IMR-90 (cell line): Measurements from ENCODE around the gene KRTAP13-3. TPM values are rescaled to one million over a fixed set of nuclear protein-coding genes. Genes with fewer than 3 reads are reported as not detected.
A peak's percentile ranks its signal among the peaks of the same experiment; 100 is the strongest.

Experiments
- ATAC-seq: fragments of 200-7000 bp; cut with Tn5 transposase; 2 replicates; pipeline ENCODE4 v1.9.1; 2020; ENCODE audit warnings: low read depth, mild to moderate bottlenecking, moderate library complexity
- BruUV-seq: library from RNA; stranded (reverse); fragments of 400-500 nt; replicated peaks from 2 replicates; lab custom pipeline; 2021; lab: Mats Ljungman, UMichigan
- CTCF ChIA-PET: fragments of 300-600 bp; formaldehyde crosslinking; extraction: SDS; loops from one replicate; lab custom pipeline; 2021; ENCODE audit warnings: antibody characterized with exemption; lab: Yijun Ruan, JAX
- POLR2A ChIA-PET: fragments of 300-600 bp; sonication (Branson Sonifier 250); formaldehyde crosslinking; loops from one replicate; lab custom pipeline; 2022; ENCODE audit warnings: antibody characterized with exemption; ENCODE audit not compliant: unreplicated experiment; lab: Charles Lee
- DNase-seq: peaks from one replicate; pipeline ENCODE4 v3.0.0; 2013
- H2AFZ ChIP-seq: replicated peaks from 2 replicates; pipeline ENCODE3; 2013; ENCODE audit warnings: low read length, mild to moderate bottlenecking; ENCODE audit not compliant: poor library complexity
- H2AK5ac ChIP-seq: 2 replicates; pipeline ENCODE4 v1.6.1; 2013; ENCODE audit warnings: low read depth, low read length, inconsistent platforms
- H2AK9ac ChIP-seq: replicated peaks from 2 replicates; pipeline ENCODE3; 2013; ENCODE audit warnings: mild to moderate bottlenecking, low read depth, low read length, moderate library complexity; ENCODE audit not compliant: poor library complexity
- H2BK120ac ChIP-seq: 2 replicates; pipeline ENCODE4 v1.6.1; 2013; ENCODE audit warnings: low read depth, low read length, inconsistent platforms
- H2BK15ac ChIP-seq: 3 replicates; pipeline ENCODE4 v1.6.1; 2013; ENCODE audit warnings: low read depth, low read length, inconsistent platforms
- H2BK20ac ChIP-seq: 2 replicates; pipeline ENCODE4 v1.6.1; 2013; ENCODE audit warnings: low read depth, mild to moderate bottlenecking, inconsistent platforms, low read length, moderate library complexity
- H2BK5ac ChIP-seq: 2 replicates; pipeline ENCODE4 v1.6.1; 2013; ENCODE audit warnings: mild to moderate bottlenecking, low read depth, low read length, inconsistent platforms; ENCODE audit not compliant: poor library complexity, severe bottlenecking
- H3K14ac ChIP-seq: replicated peaks from 2 replicates; pipeline ENCODE4 v1.6.1; 2013; ENCODE audit warnings: low read depth, low read length, inconsistent platforms
- H3K18ac ChIP-seq: 2 replicates; pipeline ENCODE4 v1.6.1; 2013; ENCODE audit warnings: low read depth, low read length, control low read depth
- H3K23ac ChIP-seq: 2 replicates; pipeline ENCODE4 v1.6.1; 2013; ENCODE audit warnings: low read depth, low read length, inconsistent platforms
- H3K27ac ChIP-seq: 2 replicates; pipeline ENCODE4 v1.5.1; 2013; ENCODE audit warnings: mild to moderate bottlenecking, control low read depth, low read length; ENCODE audit not compliant: insufficient read depth
- H3K27me3 ChIP-seq: 2 replicates; pipeline ENCODE4 v1.6.1; 2013; ENCODE audit warnings: low read length; ENCODE audit not compliant: control insufficient read depth, insufficient read depth
- H3K36me3 ChIP-seq: 2 replicates; pipeline ENCODE4 v1.6.1; 2013; ENCODE audit warnings: low read length, mixed read lengths; ENCODE audit not compliant: control insufficient read depth, insufficient read depth
- H3K4ac ChIP-seq: 2 replicates; pipeline ENCODE4 v1.6.1; 2013; ENCODE audit warnings: low read depth, low read length, inconsistent platforms
- H3K4me1 ChIP-seq: 2 replicates; pipeline ENCODE4 v1.6.1; 2013; ENCODE audit warnings: low read length, mixed read lengths; ENCODE audit not compliant: control insufficient read depth, insufficient read depth
- H3K4me2 ChIP-seq: 2 replicates; pipeline ENCODE4 v1.6.1; 2013; ENCODE audit warnings: low read depth, mild to moderate bottlenecking, control low read depth, low read length, moderate library complexity
- H3K4me3 ChIP-seq: 2 replicates; pipeline ENCODE4 v1.5.1; 2013; ENCODE audit warnings: low read depth, mild to moderate bottlenecking, control low read depth, low read length, moderate library complexity; ENCODE audit not compliant: insufficient read depth
- H3K56ac ChIP-seq: 2 replicates; pipeline ENCODE4 v1.6.1; 2013; ENCODE audit warnings: low read length, inconsistent platforms; ENCODE audit not compliant: insufficient read depth; ENCODE audit errors: extremely low read depth
- H3K79me1 ChIP-seq, 2 experiments: 2 replicates each; pipeline ENCODE4 v1.6.1; 2013; ENCODE audit warnings: low read length in 2 of 2, inconsistent platforms in 1 of 2, low read depth in 1 of 2
- H3K9ac ChIP-seq: 2 replicates; pipeline ENCODE4 v1.6.1; 2013; ENCODE audit warnings: low read depth, low read length, control low read depth
- H3K9me1 ChIP-seq: 2 replicates; pipeline ENCODE4 v1.6.1; 2013; ENCODE audit warnings: low read length, inconsistent platforms; ENCODE audit not compliant: insufficient read depth
- H3K9me3 ChIP-seq: 2 replicates; pipeline ENCODE4 v1.6.1; 2013; ENCODE audit warnings: low read length; ENCODE audit not compliant: control insufficient read depth, insufficient read depth
- H4K20me1 ChIP-seq: 2 replicates; pipeline ENCODE4 v1.6.1; 2013; ENCODE audit warnings: low read length, inconsistent platforms; ENCODE audit not compliant: insufficient read depth
- H4K5ac ChIP-seq: 2 replicates; pipeline ENCODE4 v1.6.1; 2013; ENCODE audit warnings: mild to moderate bottlenecking, low read depth, low read length, control low read depth
- H4K8ac ChIP-seq, 2 experiments: 2 replicates each; pipeline ENCODE4 v1.6.1; 2013; ENCODE audit warnings: low read depth in 2 of 2, low read length in 2 of 2, control low read depth in 1 of 2, inconsistent platforms in 1 of 2
- H4K91ac ChIP-seq: 2 replicates; pipeline ENCODE4 v1.6.1; 2013; ENCODE audit warnings: low read depth, low read length, inconsistent platforms; ENCODE audit not compliant: insufficient read depth
- BHLHE40 ChIP-seq: fragments of 150-350 bp; IDR thresholded peaks from 2 replicates; pipeline ENCODE4 v1.6.1; 2016; ENCODE audit warnings: mild to moderate bottlenecking, low read depth, low read length
- CEBPB ChIP-seq: IDR thresholded peaks from 2 replicates; pipeline ENCODE4 v1.6.1; 2012; ENCODE audit warnings: low read depth, low read length, improper control_type of control experiment
- CHD1 ChIP-seq: IDR thresholded peaks from 2 replicates; pipeline ENCODE4 v1.6.1; 2012; ENCODE audit warnings: low read depth, low read length, improper control_type of control experiment
- FOS ChIP-seq: fragments of 150-350 bp; IDR thresholded peaks from 2 replicates; pipeline ENCODE4 v1.6.1; 2016; ENCODE audit warnings: low read depth, low read length
- MAFK ChIP-seq: IDR thresholded peaks from 2 replicates; pipeline ENCODE4 v1.6.1; 2012; ENCODE audit warnings: low read depth, low read length, improper control_type of control experiment
- MAZ ChIP-seq: IDR thresholded peaks from 2 replicates; pipeline ENCODE4 v1.6.1; 2012; ENCODE audit warnings: low read depth, mild to moderate bottlenecking, low read length, improper control_type of control experiment, moderate library complexity, borderline replicate concordance
- MXI1 ChIP-seq: IDR thresholded peaks from 2 replicates; pipeline ENCODE4 v1.6.1; 2012; ENCODE audit warnings: low read depth, mild to moderate bottlenecking, low read length, moderate library complexity, borderline replicate concordance
- NFE2L2 ChIP-seq: fragments of 150-350 bp; IDR thresholded peaks from 2 replicates; pipeline ENCODE4 v1.6.1; 2016; ENCODE audit warnings: low read depth, mild to moderate bottlenecking, low read length
- POLR2A ChIP-seq: IDR thresholded peaks from 2 replicates; pipeline ENCODE4 v1.6.1; 2012; ENCODE audit warnings: mild to moderate bottlenecking, low read depth, low read length
- RAD21 ChIP-seq: IDR thresholded peaks from 2 replicates; pipeline ENCODE4 v1.6.1; 2012; ENCODE audit warnings: low read length, improper control_type of control experiment
- RCOR1 ChIP-seq: IDR thresholded peaks from 2 replicates; pipeline ENCODE4 v1.6.1; 2012; ENCODE audit warnings: mild to moderate bottlenecking, low read length, improper control_type of control experiment; ENCODE audit not compliant: insufficient replicate concordance
- RFX5 ChIP-seq: IDR thresholded peaks from 2 replicates; pipeline ENCODE4 v1.8.0; 2012; ENCODE audit warnings: low read depth, mild to moderate bottlenecking, low read length, moderate library complexity
- SMC3 ChIP-seq: fragments of 150-350 bp; IDR thresholded peaks from 2 replicates; pipeline ENCODE4 v1.6.1; 2016; ENCODE audit warnings: low read depth, mild to moderate bottlenecking, antibody characterized with exemption, low read length, moderate library complexity
- WGBS, 2 experiments: methylation state at CpG; one replicate each; pipeline versions ENCODE4 v1.1.5 to v1.1.7; 2013; ENCODE audit warnings: missing lambda C conversion rate in 2 of 2; ENCODE audit not compliant: insufficient read length in 1 of 2; ENCODE audit errors: extremely low coverage in 2 of 2; 5-methylcytosine and 5-hydroxymethylcytosine counted together
- dilution Hi-C: fragments of 300-500 bp; cut with HindIII; formaldehyde crosslinking; loops from one replicate; pipeline ENCODE4 v1.14.3; 2018; ENCODE audit warnings: low sequenced_read_pairs; ENCODE audit not compliant: unreplicated experiment
- in situ Hi-C: fragments of 300-500 bp; cut with MboI; formaldehyde crosslinking; loops from 3 replicates; pipeline ENCODE4 v1.14.3; 2019; ENCODE audit warnings: low sequenced_read_pairs, inconsistent platforms, mixed read lengths
- intact Hi-C: fragments of 100-400 bp; cut with micrococcal nuclease; formaldehyde crosslinking; loops from 2 replicates; pipeline ENCODE4 v1.10.0; 2022
- polyA plus RNA-seq, 3 experiments: library from polyadenylated mRNA; depleted of rRNA; stranded (reverse); fragments of >200 nt; gene quantifications; 2 replicates each; pipeline ENCODE4 v1.2.3, GENCODE V29; 2012; ENCODE audit warnings: low replicate concordance in 1 of 3
- total RNA-seq: library from RNA; depleted of rRNA; stranded (reverse); fragments of >200 nt; gene quantifications from 2 replicates; pipeline ENCODE4 v1.2.3, GENCODE V29; 2012
- TF ChIP-seq, protein P1 (sequence below): conservative IDR thresholded peaks from 2 replicates; pipeline ENCODE4 v1.5.1; 2012; ENCODE audit warnings: mild to moderate bottlenecking, low read depth, low read length, improper control_type of control experiment
- TF ChIP-seq, protein P2 (sequence below): fragments of 150-350 bp; IDR thresholded peaks from 2 replicates; pipeline ENCODE4 v1.6.1; 2016; ENCODE audit warnings: low read depth, mild to moderate bottlenecking, low read length, moderate library complexity, borderline replicate concordance
- TF ChIP-seq, protein P3 (sequence below): fragments of 150-350 bp; IDR thresholded peaks from 2 replicates; pipeline ENCODE4 v1.6.1; 2017; ENCODE audit warnings: mild to moderate bottlenecking, antibody characterized with exemption, low read length, low read depth

KRTAP13-3 gene
- total and polyA plus RNA-seq, 2 of the 4 experiments (the other 2 are of a cell fraction) = not detected

DNA sequence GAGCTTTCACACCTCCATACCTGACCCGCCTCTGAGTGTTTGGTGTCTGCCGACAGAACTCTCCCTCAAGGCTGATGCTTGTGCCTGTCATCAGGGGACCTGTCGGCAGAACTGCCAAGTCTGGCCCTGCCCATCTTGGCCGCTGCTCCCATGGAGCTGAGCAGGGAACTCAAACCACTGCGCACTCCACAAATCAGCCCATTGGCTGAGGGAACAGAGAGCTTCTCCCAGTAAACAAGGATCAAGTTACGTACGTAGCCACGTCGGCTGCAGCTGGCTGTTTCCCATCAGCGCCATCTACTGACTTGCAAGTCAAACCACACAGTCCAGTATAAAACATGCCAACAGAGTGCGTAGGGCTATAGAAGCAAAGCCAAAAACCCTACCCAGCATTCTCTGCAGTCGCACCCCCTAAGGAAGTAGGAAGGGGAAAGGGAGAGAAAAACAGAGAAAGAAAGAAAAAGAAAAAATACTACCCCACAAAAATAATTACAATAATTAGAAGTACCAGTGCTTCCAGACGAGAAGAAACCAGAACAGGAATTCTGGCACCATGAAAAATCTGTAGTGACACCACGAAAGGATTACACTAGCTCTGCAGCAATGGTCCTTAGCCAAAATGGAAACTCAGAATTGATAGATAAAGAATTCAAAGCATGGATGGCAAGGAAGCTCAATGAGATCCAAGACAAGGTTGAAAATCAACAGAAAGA lies 16.8 kb downstream of the KRTAP13-3 start:
- no peak for TF ChIP-seq MAFK
- TF ChIP-seq POLR2A = no peak
- no peak for TF ChIP-seq CEBPB
- TF ChIP-seq, protein P1, sequence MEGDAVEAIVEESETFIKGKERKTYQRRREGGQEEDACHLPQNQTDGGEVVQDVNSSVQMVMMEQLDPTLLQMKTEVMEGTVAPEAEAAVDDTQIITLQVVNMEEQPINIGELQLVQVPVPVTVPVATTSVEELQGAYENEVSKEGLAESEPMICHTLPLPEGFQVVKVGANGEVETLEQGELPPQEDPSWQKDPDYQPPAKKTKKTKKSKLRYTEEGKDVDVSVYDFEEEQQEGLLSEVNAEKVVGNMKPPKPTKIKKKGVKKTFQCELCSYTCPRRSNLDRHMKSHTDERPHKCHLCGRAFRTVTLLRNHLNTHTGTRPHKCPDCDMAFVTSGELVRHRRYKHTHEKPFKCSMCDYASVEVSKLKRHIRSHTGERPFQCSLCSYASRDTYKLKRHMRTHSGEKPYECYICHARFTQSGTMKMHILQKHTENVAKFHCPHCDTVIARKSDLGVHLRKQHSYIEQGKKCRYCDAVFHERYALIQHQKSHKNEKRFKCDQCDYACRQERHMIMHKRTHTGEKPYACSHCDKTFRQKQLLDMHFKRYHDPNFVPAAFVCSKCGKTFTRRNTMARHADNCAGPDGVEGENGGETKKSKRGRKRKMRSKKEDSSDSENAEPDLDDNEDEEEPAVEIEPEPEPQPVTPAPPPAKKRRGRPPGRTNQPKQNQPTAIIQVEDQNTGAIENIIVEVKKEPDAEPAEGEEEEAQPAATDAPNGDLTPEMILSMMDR = no peak
- no peak for TF ChIP-seq SMC3
- no peak for TF ChIP-seq MAZ
- TF ChIP-seq RFX5 = no peak
- TF ChIP-seq CHD1 = no peak
- no peak for TF ChIP-seq BHLHE40
- TF ChIP-seq, protein P2, sequence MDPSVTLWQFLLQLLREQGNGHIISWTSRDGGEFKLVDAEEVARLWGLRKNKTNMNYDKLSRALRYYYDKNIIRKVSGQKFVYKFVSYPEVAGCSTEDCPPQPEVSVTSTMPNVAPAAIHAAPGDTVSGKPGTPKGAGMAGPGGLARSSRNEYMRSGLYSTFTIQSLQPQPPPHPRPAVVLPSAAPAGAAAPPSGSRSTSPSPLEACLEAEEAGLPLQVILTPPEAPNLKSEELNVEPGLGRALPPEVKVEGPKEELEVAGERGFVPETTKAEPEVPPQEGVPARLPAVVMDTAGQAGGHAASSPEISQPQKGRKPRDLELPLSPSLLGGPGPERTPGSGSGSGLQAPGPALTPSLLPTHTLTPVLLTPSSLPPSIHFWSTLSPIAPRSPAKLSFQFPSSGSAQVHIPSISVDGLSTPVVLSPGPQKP = no peak
- no peak for TF ChIP-seq RAD21
- TF ChIP-seq NFE2L2 = no peak
- TF ChIP-seq, protein P3, sequence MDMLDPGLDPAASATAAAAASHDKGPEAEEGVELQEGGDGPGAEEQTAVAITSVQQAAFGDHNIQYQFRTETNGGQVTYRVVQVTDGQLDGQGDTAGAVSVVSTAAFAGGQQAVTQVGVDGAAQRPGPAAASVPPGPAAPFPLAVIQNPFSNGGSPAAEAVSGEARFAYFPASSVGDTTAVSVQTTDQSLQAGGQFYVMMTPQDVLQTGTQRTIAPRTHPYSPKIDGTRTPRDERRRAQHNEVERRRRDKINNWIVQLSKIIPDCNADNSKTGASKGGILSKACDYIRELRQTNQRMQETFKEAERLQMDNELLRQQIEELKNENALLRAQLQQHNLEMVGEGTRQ = no peak
- no peak for TF ChIP-seq FOS
- no peak for TF ChIP-seq RCOR1
- TF ChIP-seq MXI1 = no peak
- Histone ChIP-seq H3K18ac (no peak overlapping the region), H3K9me3 (peaks cover 12% of the 10 kb centered on the region), H3K27me3 (no peaks in the 10 kb centered on the region), H4K8ac (no peak overlapping the region), H2BK120ac (no peak overlapping the region), H3K23ac (no peak overlapping the region), H2BK15ac (no peak overlapping the region), H2BK5ac (no peak overlapping the region), H2AK5ac (no peak overlapping the region), H3K27ac (no peak overlapping the region), H3K4me2 (no peak overlapping the region), H2AFZ (peak overlapping the region; percentile 32), H3K9me1 (no peaks in the 10 kb centered on the region), H3K4ac (no peak overlapping the region), H2BK20ac (no peak overlapping the region), H4K5ac (no peak overlapping the region), H3K56ac (no peak overlapping the region), H3K9ac (no peak overlapping the region), H3K79me1 (no peaks in the 10 kb centered on the region), H3K4me3 (no peak overlapping the region), H3K4me1 (no peaks in the 10 kb centered on the region), H4K91ac (no peak overlapping the region), H3K36me3 (no peaks in the 10 kb centered on the region), H2AK9ac (no peak overlapping the region), H3K14ac (no peak overlapping the region), H4K20me1 (no peaks in the 10 kb centered on the region)
- ATAC-seq (no peak), DNase-seq (no peak)
- intact Hi-C loops = no loop called here
- ChIA-PET POLR2A (no interaction called here), CTCF (no interaction called here)
- BruUV-seq = no TSS peak
- dilution Hi-C loops = no loop called here
- WGBS, 2 experiments = 24% methylated on average over 3 of the region's 14 CpGs; no CpG with 5 or more reads in 1 of the 2 experiments
- in situ Hi-C loops = no loop called here
